Spinal cord (tissue), 10 donors: ENCODE measurements around the gene MTFR2. TPM values are rescaled to one million over a fixed set of nuclear protein-coding genes. Genes with fewer than 3 reads are reported as not detected.

ENCODE experiments used
- DNase-seq, 6 donors: peaks; one replicate each; pipeline versions ENCODE4 v3.0.0 to v3.0.0-alpha.2; 2013 to 2015; ENCODE audit warnings: low spot score in 6 of 6, low read depth in 4 of 6
- H3K27ac ChIP-seq: one replicate; pipeline ENCODE4 v1.5.1; 2013; ENCODE audit warnings: low read depth, low read length, control low read depth
- H3K27me3 ChIP-seq: one replicate; pipeline ENCODE4 v1.6.1; 2013; ENCODE audit warnings: low read length; ENCODE audit not compliant: control insufficient read depth, insufficient read depth
- H3K36me3 ChIP-seq: one replicate; pipeline ENCODE4 v1.6.1; 2013; ENCODE audit warnings: low read length; ENCODE audit not compliant: control insufficient read depth, insufficient read depth
- H3K4me1 ChIP-seq: one replicate; pipeline ENCODE4 v1.6.1; 2013; ENCODE audit warnings: low read length; ENCODE audit not compliant: control insufficient read depth, insufficient read depth
- H3K4me3 ChIP-seq: one replicate; pipeline ENCODE4 v1.5.1; 2013; ENCODE audit warnings: low read depth, low read length, control low read depth
- H3K9me3 ChIP-seq: one replicate; pipeline ENCODE4 v1.6.1; 2013; ENCODE audit warnings: low read length; ENCODE audit not compliant: control insufficient read depth, insufficient read depth
- WGBS: methylation state at CpG from one replicate; pipeline ENCODE4 v1.1.5; 2013; ENCODE audit warnings: missing lambda C conversion rate; ENCODE audit not compliant: insufficient coverage; 5-methylcytosine and 5-hydroxymethylcytosine counted together
- long read RNA-seq, 4 donors: transcript quantifications; one replicate each; lab custom pipeline, GENCODE V29; 2026
- polyA plus RNA-seq, 2 donors: library from polyadenylated mRNA; unstranded; fragments of 120-200 nt; gene quantifications; one replicate each; pipeline ENCODE4 v1.2.1, GENCODE V29; 2013; ENCODE audit not compliant: insufficient read length in 2 of 2
- total RNA-seq, 2 donors: library from RNA; depleted of rRNA in 1 of 2; stranded (reverse); fragments of 120-200 nt in 1 of 2; fragments of >200 nt in 1 of 2; gene quantifications; one replicate each; pipeline versions ENCODE4 v1.2.3 to v1.2.4, GENCODE V29; 2013 to 2014
- donor health status: healthy.

Gene MTFR2
- total RNA-seq (under 1 TPM; 0.66 to 0.69 TPM), polyA plus RNA-seq (1 to 10 TPM; 1.4 TPM)
- long read RNA-seq, donor 1, result 0 reads
- long read RNA-seq, donor 2, result 0 reads
- long read RNA-seq, donor 3, result 0 reads
- long read RNA-seq, donor 4, result 0 reads

GRCh38 chr6:136249811-136250685, at the start of gene MTFR2:
Gene MTFR2 (minus strand): TSS chr6:136250311. CDS start chr6:136249099, 1,212 bp downstream.
- peak within 1 kb of the TSS; percentile 85 for H3K4me3 ChIP-seq
- H3K27ac ChIP-seq, result no peak within 1 kb of the TSS
- H3K27me3 ChIP-seq, result no peaks in the 10 kb centered on the region
- peak; percentile 93 to 100 (median 97) for DNase-seq
- H3K9me3 ChIP-seq, result no peaks in the 10 kb centered on the region
- no peaks in the 10 kb centered on the region for H3K36me3 ChIP-seq
- WGBS, result under 1% methylated on average over 55 of the region's 59 CpGs
- peaks cover 15% of the 10 kb centered on the region for H3K4me1 ChIP-seq

GRCh38 chr6:136294621-136295020, 44.5 kb upstream of the MTFR2 start:
- Histone ChIP-seq H3K27me3 (no peaks in the 10 kb centered on the region), H3K36me3 (no peaks in the 10 kb centered on the region), H3K27ac (no peak overlapping the region), H3K4me3 (no peak overlapping the region), H3K9me3 (no peaks in the 10 kb centered on the region), H3K4me1 (peaks cover 8% of the 10 kb centered on the region)
- WGBS, result 100% methylated on average over 1 of the region's 3 CpGs
- no peak for DNase-seq

- 0% methylated on average over 14 of the region's 22 CpGs for WGBS
- no peaks in the 10 kb centered on the region for H3K36me3 ChIP-seq
- peak in 5 of 6 donors; percentile 21 to 96 (median 65) for DNase-seq
Observed at GRCh38 chr6:136290410-136291010, 40.4 kb upstream of the MTFR2 start.

GRCh38 chr6:136289579-136290409, 39.7 kb upstream of the MTFR2 start, which contains the start of gene BCLAF1:
Gene BCLAF1 (minus strand): TSS chr6:136289846. CDS start chr6:136279866, 9,980 bp downstream.
- 0% methylated on average over 57 of the region's 60 CpGs for WGBS
- Histone ChIP-seq H3K36me3 (no peaks in the 10 kb centered on the region), H3K27ac (peak within 1 kb of the TSS; percentile 100), H3K27me3 (no peaks in the 10 kb centered on the region), H3K4me3 (peak within 1 kb of the TSS; percentile 100), H3K9me3 (no peaks in the 10 kb centered on the region), H3K4me1 (peaks cover 27% of the 10 kb centered on the region)
- DNase-seq, result peak; percentile 97 to 100 (median 99)

More at GRCh38 chr6:136290410-136291010, 40.4 kb upstream of the MTFR2 start:
- peak overlapping the region; percentile 100 for H3K4me3 ChIP-seq
- peaks cover 27% of the 10 kb centered on the region for H3K4me1 ChIP-seq
- H3K27ac ChIP-seq, result peak overlapping the region; percentile 100
- H3K9me3 ChIP-seq, result no peaks in the 10 kb centered on the region
- H3K27me3 ChIP-seq, result no peaks in the 10 kb centered on the region

- DNase-seq, result peak; percentile 79 to 98 (median 87)
- Histone ChIP-seq H3K27me3 (no peaks in the 10 kb centered on the region), H3K9me3 (no peaks in the 10 kb centered on the region), H3K27ac (peak overlapping the region; percentile 100), H3K36me3 (no peaks in the 10 kb centered on the region), H3K4me3 (peak overlapping the region; percentile 100), H3K4me1 (peaks cover 27% of the 10 kb centered on the region)
- under 1% methylated on average over 34 of the region's 34 CpGs for whole genome bisulfite sequencing
Observed at GRCh38 chr6:136289327-136289578, 39.1 kb upstream of the MTFR2 start.

GRCh38 chr6:136288566-136289326, 38.6 kb upstream of the MTFR2 start:
- peaks cover 27% of the 10 kb centered on the region for H3K4me1 ChIP-seq
- no peaks in the 10 kb centered on the region for H3K36me3 ChIP-seq
- no peaks in the 10 kb centered on the region for H3K27me3 ChIP-seq
- WGBS, result under 1% methylated on average over 33 of the region's 34 CpGs
- H3K4me3 ChIP-seq, result peak overlapping the region; percentile 100
- peak overlapping the region; percentile 100 for H3K27ac ChIP-seq
- H3K9me3 ChIP-seq, result no peaks in the 10 kb centered on the region
- DNase-seq, result peak; percentile 62 to 92 (median 66)

GRCh38 chr6:136284909-136285308, 34.8 kb upstream of the MTFR2 start:
- H3K4me3 ChIP-seq, result no peak overlapping the region
- peaks cover 24% of the 10 kb centered on the region for H3K4me1 ChIP-seq
- 62% methylated on average over 1 of the region's 2 CpGs for WGBS
- no peak overlapping the region for H3K27ac ChIP-seq
- no peaks in the 10 kb centered on the region for H3K27me3 ChIP-seq
- no peaks in the 10 kb centered on the region for H3K9me3 ChIP-seq
- no peak for DNase-seq
- no peaks in the 10 kb centered on the region for H3K36me3 ChIP-seq

GRCh38 chr6:136282906-136283305, 32.8 kb upstream of the MTFR2 start:
- no peak overlapping the region for H3K27ac ChIP-seq
- no peaks in the 10 kb centered on the region for H3K36me3 ChIP-seq
- no peak for DNase-seq
- 100% methylated on average over 2 of the region's 4 CpGs for WGBS
- H3K9me3 ChIP-seq, result no peaks in the 10 kb centered on the region
- H3K4me1 ChIP-seq, result peaks cover 18% of the 10 kb centered on the region
- H3K27me3 ChIP-seq, result no peaks in the 10 kb centered on the region
- no peak overlapping the region for H3K4me3 ChIP-seq
